ENCODE results near the gene PRKCA.

DNA sequence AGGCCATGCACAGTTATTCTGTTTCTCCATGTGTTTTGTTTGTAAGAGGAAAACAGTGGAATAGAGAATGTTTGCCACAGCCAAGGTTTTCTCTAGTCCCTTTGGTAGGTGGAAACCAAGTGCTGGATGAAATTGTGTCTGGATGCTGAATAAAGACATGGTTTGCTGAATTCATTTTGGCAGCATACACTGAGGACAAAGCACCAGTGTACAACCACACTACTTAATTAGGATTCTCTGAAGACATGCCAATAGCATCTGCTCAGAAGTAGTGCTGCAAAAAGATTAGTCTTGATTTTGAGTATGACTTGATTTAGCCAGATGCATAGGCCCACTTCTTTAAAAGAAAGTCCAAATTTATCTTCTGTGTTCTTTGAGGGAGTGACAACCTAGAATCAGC, 302.0 kb downstream of the PRKCA start:
- TF ChIP-seq, protein P1, sequence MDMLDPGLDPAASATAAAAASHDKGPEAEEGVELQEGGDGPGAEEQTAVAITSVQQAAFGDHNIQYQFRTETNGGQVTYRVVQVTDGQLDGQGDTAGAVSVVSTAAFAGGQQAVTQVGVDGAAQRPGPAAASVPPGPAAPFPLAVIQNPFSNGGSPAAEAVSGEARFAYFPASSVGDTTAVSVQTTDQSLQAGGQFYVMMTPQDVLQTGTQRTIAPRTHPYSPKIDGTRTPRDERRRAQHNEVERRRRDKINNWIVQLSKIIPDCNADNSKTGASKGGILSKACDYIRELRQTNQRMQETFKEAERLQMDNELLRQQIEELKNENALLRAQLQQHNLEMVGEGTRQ (CRISPR knock-in tag; IDR thresholded peaks at IDR 0.05), result no peak
- TF ChIP-seq, protein P2, sequence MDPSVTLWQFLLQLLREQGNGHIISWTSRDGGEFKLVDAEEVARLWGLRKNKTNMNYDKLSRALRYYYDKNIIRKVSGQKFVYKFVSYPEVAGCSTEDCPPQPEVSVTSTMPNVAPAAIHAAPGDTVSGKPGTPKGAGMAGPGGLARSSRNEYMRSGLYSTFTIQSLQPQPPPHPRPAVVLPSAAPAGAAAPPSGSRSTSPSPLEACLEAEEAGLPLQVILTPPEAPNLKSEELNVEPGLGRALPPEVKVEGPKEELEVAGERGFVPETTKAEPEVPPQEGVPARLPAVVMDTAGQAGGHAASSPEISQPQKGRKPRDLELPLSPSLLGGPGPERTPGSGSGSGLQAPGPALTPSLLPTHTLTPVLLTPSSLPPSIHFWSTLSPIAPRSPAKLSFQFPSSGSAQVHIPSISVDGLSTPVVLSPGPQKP (CRISPR knock-in tag; IDR thresholded peaks at IDR 0.05), result no peak
- TF ChIP-seq, protein P3, sequence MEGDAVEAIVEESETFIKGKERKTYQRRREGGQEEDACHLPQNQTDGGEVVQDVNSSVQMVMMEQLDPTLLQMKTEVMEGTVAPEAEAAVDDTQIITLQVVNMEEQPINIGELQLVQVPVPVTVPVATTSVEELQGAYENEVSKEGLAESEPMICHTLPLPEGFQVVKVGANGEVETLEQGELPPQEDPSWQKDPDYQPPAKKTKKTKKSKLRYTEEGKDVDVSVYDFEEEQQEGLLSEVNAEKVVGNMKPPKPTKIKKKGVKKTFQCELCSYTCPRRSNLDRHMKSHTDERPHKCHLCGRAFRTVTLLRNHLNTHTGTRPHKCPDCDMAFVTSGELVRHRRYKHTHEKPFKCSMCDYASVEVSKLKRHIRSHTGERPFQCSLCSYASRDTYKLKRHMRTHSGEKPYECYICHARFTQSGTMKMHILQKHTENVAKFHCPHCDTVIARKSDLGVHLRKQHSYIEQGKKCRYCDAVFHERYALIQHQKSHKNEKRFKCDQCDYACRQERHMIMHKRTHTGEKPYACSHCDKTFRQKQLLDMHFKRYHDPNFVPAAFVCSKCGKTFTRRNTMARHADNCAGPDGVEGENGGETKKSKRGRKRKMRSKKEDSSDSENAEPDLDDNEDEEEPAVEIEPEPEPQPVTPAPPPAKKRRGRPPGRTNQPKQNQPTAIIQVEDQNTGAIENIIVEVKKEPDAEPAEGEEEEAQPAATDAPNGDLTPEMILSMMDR (IDR thresholded peaks at IDR 0.05 in 2 of 3, conservative IDR thresholded peaks at IDR 0.05 in 1 of 3; ENCODE audit: insufficient read depth in 2 of 3, low read depth in 1 of 3, low read length in 3 of 3), result no peak
- TF ChIP-seq, protein P4, sequence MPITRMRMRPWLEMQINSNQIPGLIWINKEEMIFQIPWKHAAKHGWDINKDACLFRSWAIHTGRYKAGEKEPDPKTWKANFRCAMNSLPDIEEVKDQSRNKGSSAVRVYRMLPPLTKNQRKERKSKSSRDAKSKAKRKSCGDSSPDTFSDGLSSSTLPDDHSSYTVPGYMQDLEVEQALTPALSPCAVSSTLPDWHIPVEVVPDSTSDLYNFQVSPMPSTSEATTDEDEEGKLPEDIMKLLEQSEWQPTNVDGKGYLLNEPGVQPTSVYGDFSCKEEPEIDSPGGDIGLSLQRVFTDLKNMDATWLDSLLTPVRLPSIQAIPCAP (CRISPR knock-in tag; IDR thresholded peaks at IDR 0.05; ENCODE audit: borderline replicate concordance), result no peak
- TF ChIP-seq CEBPG (CRISPR knock-in tag; IDR thresholded peaks at IDR 0.05) (no peak), CEBPG (tag; conservative IDR thresholded peaks at IDR 0.05 in 1 of 2, IDR thresholded peaks at IDR 0.05 in 1 of 2) (no peak), RFX1 (IDR thresholded peaks at IDR 0.05) (no peak)

Data from K562 (cell line).